Left lung (tissue), 10 donors: ENCODE data around the gene TNFSF18. TPM values are rescaled to one million over a fixed set of nuclear protein-coding genes. Genes with fewer than 3 reads are reported as not detected.

Experiments
- ATAC-seq: fragments of 200-7000 bp; cut with Tn5 transposase; one replicate; pipeline ENCODE4 v1.9.1; 2020; ENCODE audit warnings: moderate library complexity
- DNase-seq, 4 donors: peaks; one replicate each; pipeline ENCODE4 v3.0.0-alpha.2; 2013 to 2020
- H3K27ac ChIP-seq, 2 donors: fragments of 200-600 bp; sonication (generic) in 1 of 2; one replicate each; pipeline versions ENCODE4 v1.5.0 to v1.8.0; 2020 to 2021
- H3K27me3 ChIP-seq, 2 donors: fragments of 200-600 bp; sonication (generic) in 1 of 2; one replicate each; pipeline versions ENCODE4 v1.5.0 to v1.8.0; 2020 to 2021
- H3K36me3 ChIP-seq, 2 donors: fragments of 200-600 bp; sonication (generic) in 1 of 2; one replicate each; pipeline versions ENCODE4 v1.5.0 to v1.8.0; 2020 to 2021
- H3K4me1 ChIP-seq, 2 donors: fragments of 200-600 bp; one replicate each; pipeline ENCODE4 v1.8.0; 2021
- H3K4me3 ChIP-seq, 2 donors: fragments of 200-600 bp; sonication (generic) in 1 of 2; one replicate each; pipeline versions ENCODE4 v1.5.0 to v1.8.0; 2020 to 2021; ENCODE audit warnings: mild to moderate bottlenecking in 1 of 2
- H3K9me3 ChIP-seq, 2 donors: fragments of 200-600 bp; sonication (generic) in 1 of 2; one replicate each; pipeline versions ENCODE4 v1.5.0 to v1.8.0; 2020 to 2021
- intact Hi-C, 2 donors: fragments of 100-400 bp; cut with DNase I; formaldehyde crosslinking; loops; one replicate each; pipeline versions ENCODE4 v1.11.2 to v1.14.2; 2022
- polyA plus RNA-seq, 6 donors: library from polyadenylated mRNA; unstranded; fragments of 120-200 nt; gene quantifications; one replicate each; pipeline ENCODE4 v1.2.1, GENCODE V29; 2013; ENCODE audit not compliant: insufficient read length in 6 of 6
- total RNA-seq, 2 donors: library from RNA; stranded (reverse); fragmentation: NEBNext Ultra II Directional; extraction: Animal tissue kit (Norgen Biotek cat#: 25700); gene quantifications; one replicate each; pipeline ENCODE4 v1.2.1, GENCODE V29; 2021
- TF ChIP-seq, protein P1 (sequence below), 2 donors: fragments of 200-600 bp; sonication (generic) in 1 of 2; IDR thresholded peaks; one replicate each; pipeline versions ENCODE4 v1.5.0 to v1.8.0; 2021; ENCODE audit warnings: antibody characterized with exemption in 2 of 2
- donor health status: DM: no; HTN: yes; CAD: no.
- donor health status: DM: no; HTN: no; CAD: no.

Gene TNFSF18
- total and polyA plus RNA-seq, 8 donors = 0.13 to 1.8 (median 1.4) TPM

DNA sequence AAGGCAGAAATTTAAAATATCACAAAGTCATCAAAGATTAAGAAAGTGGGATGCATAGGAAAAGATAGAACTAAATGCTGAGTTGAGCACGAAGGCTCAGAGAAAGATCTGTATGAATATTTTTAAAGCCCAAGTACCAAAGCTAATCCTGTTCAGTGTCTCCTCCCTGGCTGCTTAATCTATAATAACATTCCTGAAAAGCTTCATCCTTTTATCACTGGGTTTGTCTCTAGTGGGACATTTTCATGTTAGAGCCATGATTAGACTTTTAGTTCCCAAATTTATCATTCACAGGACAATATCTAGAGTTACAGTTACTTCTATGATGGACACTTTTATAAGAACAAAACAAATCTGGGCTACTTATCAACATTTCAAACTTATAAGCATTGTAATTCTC, 38.6 kb downstream of the TNFSF18 start:
- H3K27ac ChIP-seq = no peak overlapping the region
- H3K4me1 ChIP-seq = peaks cover 0 to 11% of the 10 kb centered on the region in 2 donors
- no peak for DNase-seq
- H3K9me3 ChIP-seq = no peaks in the 10 kb centered on the region
- TF ChIP-seq, protein P1, sequence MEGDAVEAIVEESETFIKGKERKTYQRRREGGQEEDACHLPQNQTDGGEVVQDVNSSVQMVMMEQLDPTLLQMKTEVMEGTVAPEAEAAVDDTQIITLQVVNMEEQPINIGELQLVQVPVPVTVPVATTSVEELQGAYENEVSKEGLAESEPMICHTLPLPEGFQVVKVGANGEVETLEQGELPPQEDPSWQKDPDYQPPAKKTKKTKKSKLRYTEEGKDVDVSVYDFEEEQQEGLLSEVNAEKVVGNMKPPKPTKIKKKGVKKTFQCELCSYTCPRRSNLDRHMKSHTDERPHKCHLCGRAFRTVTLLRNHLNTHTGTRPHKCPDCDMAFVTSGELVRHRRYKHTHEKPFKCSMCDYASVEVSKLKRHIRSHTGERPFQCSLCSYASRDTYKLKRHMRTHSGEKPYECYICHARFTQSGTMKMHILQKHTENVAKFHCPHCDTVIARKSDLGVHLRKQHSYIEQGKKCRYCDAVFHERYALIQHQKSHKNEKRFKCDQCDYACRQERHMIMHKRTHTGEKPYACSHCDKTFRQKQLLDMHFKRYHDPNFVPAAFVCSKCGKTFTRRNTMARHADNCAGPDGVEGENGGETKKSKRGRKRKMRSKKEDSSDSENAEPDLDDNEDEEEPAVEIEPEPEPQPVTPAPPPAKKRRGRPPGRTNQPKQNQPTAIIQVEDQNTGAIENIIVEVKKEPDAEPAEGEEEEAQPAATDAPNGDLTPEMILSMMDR (IDR thresholded peaks at IDR 0.05) = no peak
- no peaks in the 10 kb centered on the region for H3K36me3 ChIP-seq
- H3K27me3 ChIP-seq = no peaks in the 10 kb centered on the region
- no peak for ATAC-seq
- intact Hi-C loops = no loop called here
- no peak overlapping the region for H3K4me3 ChIP-seq

DNA sequence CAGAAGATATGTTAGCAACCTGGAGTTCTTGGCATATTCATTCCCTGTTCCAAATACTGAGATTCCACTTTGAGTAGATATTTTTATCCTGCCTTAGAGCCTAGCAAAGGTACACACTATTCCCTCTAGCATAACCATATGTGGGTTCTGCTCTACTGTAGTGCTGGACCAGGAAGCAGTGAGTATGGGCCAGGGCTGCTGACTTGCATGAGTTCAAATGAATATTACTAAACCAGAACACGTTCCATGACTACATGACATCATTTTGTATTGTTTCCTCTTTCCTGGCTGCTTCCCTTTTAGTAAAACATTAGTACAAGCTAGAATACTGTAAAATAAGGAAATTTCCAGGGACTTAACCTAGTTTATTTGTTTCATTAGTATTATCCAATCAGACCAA, 41.1 kb downstream of the TNFSF18 start:
- H3K36me3 ChIP-seq = no peaks in the 10 kb centered on the region
- DNase-seq (peak in 1 of 4 donors; percentile 47), ATAC-seq (peak; percentile 74)
- H3K27me3 ChIP-seq = no peaks in the 10 kb centered on the region
- no peak overlapping the region for H3K4me3 ChIP-seq
- H3K27ac ChIP-seq = no peak overlapping the region
- no peaks in the 10 kb centered on the region for H3K4me1 ChIP-seq
- TF ChIP-seq, protein P1 (IDR thresholded peaks at IDR 0.05) = no peak
- H3K9me3 ChIP-seq = no peaks in the 10 kb centered on the region
- intact Hi-C loops = no loop called here

DNA sequence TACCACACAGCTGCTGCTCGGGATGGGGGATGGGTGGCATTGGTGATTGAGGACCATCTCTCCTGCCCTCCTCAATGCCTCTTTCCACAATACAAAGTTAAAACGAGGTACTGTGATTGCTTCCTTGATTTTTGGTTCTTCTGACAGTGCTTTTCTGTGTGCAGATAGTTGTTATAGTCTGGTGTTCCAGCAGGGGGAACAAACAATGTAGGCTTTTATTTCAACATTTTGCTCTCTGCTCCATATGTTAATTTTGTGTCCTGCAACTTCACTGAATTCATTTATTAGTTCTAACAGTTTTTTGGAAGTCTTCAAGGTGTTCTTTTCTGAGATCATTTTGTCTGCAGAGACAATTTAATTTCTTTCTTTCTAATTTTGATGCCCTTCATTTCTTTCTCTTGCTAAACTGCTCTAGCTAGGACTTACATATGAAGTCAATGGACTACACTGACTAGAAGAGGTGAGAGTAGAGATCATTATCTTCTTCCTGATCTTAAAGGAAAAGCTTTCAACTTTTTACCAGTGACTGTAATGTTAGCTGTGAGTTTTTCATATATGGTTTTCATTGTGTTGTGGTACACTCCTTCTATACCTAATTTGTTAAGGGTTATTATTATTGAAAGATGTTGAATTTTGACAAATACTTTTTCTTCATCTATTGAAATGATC, 45.4 kb downstream of the TNFSF18 start:
- Histone ChIP-seq H3K4me3 (no peak overlapping the region), H3K27ac (no peak overlapping the region), H3K4me1 (no peaks in the 10 kb centered on the region), H3K27me3 (no peaks in the 10 kb centered on the region), H3K36me3 (no peaks in the 10 kb centered on the region), H3K9me3 (peaks cover 0 to 5% of the 10 kb centered on the region in 2 donors)
- TF ChIP-seq, protein P1 (IDR thresholded peaks at IDR 0.05) = no peak
- DNase-seq (no peak), ATAC-seq (no peak)
- intact Hi-C loops = no loop called here

DNA sequence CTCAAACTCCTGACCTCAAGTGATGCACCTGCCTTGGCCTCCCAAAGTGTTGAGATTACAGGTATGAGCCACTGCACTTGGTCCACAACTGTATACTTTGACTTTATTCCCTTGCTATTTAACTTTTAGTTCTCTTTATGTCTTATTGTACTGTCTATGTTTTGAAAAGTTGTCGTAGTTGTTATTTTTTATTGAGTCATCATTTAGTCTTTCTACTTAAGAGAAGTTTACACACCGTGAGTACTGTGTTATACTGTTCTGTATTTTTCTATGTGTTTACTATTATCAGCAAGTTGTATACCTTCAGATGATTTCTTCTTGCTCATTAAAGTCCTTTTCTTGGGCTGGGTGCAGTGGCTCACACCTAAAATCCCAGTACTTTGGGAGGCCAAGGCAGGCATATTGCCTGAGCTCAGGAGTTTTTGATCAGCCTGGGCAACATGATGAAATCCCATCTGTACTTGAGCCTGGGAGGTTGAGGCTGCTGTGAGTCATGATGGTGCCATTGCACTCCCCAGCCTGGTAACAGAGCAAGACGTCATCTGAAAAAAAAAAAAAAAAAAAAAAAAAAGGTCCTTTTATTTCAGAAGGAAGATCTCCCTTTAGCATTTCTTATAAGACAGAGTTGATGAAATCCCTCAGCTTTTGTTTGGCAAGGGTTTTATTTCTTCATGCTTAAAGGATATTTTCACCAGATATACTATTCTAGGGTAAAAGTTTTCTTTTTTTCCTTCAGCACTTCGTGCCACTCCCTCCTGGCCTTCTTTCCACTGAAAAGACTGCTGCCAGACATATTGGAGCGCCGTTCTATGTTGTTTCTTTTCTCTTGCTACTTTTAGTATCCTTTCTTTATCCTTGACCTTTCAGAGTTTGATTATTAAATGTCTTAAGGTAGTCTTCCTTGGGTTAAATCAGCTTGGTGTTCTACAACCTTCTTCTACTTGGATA, 47.6 kb downstream of the TNFSF18 start:
- Histone ChIP-seq H3K36me3 (no peaks in the 10 kb centered on the region), H3K27me3 (no peaks in the 10 kb centered on the region), H3K4me1 (no peaks in the 10 kb centered on the region), H3K9me3 (peaks cover 0 to 11% of the 10 kb centered on the region in 2 donors), H3K4me3 (no peak overlapping the region), H3K27ac (no peak overlapping the region)
- TF ChIP-seq, protein P1 (IDR thresholded peaks at IDR 0.05) = no peak
- no peak for DNase-seq
- intact Hi-C loops = no loop called here
- no peak for ATAC-seq

DNA sequence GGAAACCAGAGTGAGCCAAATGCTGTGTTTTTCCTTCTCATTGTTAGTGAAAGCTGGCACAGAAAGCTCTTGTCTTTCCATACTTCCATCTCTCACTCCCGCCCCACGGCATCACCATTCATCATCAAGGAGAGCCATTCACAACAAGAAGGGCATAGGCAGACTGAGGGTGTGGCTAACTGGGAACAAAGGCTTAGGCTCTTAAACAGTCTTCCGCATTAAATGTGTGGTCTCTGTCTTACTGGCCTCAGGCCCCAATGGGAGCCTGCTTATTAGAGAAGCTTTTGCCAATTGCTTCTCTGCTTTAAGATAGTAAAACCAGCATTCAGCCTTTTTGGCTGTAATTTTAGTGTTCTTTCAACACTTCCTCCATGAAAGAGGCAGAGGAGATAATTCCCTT, 51.4 kb downstream of the TNFSF18 start:
- intact Hi-C loops = no loop called here
- DNase-seq (no peak), ATAC-seq (no peak)
- Histone ChIP-seq H3K4me1 (no peaks in the 10 kb centered on the region), H3K27ac (no peak overlapping the region), H3K36me3 (no peaks in the 10 kb centered on the region), H3K27me3 (no peaks in the 10 kb centered on the region), H3K4me3 (no peak overlapping the region), H3K9me3 (peaks cover 0 to 18% of the 10 kb centered on the region in 2 donors)
- TF ChIP-seq, protein P1 (IDR thresholded peaks at IDR 0.05) = no peak
